Measurements from ENCODE around the gene TBC1D16. TPM values are rescaled to one million over a fixed set of nuclear protein-coding genes. Genes with fewer than 3 reads are reported as not detected.

The TBC1D16 gene
- total and polyA plus RNA-seq, 10 of the 15 experiments (the other 5 are each of a cell fraction or from before 2014, with no cell fraction given) = 0.01 to 0.13 (median 0.06) TPM; not detected in 3

- Histone ChIP-seq H3K4me1 (ENCODE audit: control insufficient read depth, insufficient read depth, low read length) (no peaks in the 10 kb centered on the region), H3K4me2 (ENCODE audit: control insufficient read depth, insufficient read depth) (no peak overlapping the region), H3K9me3 (replicated peaks; ENCODE audit: control insufficient read depth, insufficient read depth, low read length) (no peaks in the 10 kb centered on the region), H2AFZ (ENCODE audit: control insufficient read depth, low read depth, low read length) (no peak overlapping the region), H4K20me1 (ENCODE audit: control insufficient read depth, insufficient read depth) (no peaks in the 10 kb centered on the region), H3K27ac (ENCODE audit: control insufficient read depth, insufficient read depth) (no peak overlapping the region), H3K36me3 (ENCODE audit: control insufficient read depth in 2 of 2, insufficient read depth in 2 of 2, low read length in 1 of 2) (no peaks in the 10 kb centered on the region), H3K9ac (ENCODE audit: control insufficient read depth, insufficient read depth, low read length) (no peak overlapping the region), H3K79me2 (ENCODE audit: control insufficient read depth, insufficient read depth, low read length) (no peaks in the 10 kb centered on the region), H3K4me3 (no peak overlapping the region), H3K27me3 (replicated peaks in 1 of 2; ENCODE audit: control insufficient read depth in 2 of 2, insufficient read depth in 2 of 2, low read length in 1 of 2) (0 out of 4 replicates have a peak, but pooled peaks cover 0 to 1% of the 10 kb centered on the region in 2 experiments)
- ChIA-PET POLR2A (interaction anchor here (0.6 kb wide), 1 partner anchor 448 kb away, joined by 3 read pairs; no protein-coding TSS in a partner anchor), RAD21 (ENCODE audit: unreplicated experiment) (no interaction called here), CTCF (no interaction called here), SMC1A (ENCODE audit: uncharacterized antibody, unreplicated experiment) (no interaction called here)
- TF ChIP-seq NR2C2 (IDR thresholded peaks at IDR 0.05; ENCODE audit: borderline replicate concordance, control insufficient read depth, insufficient read length, low read depth) (no peak), ESRRA (IDR thresholded peaks at IDR 0.05; ENCODE audit: low read length) (no peak), HSF1 (IDR thresholded peaks at IDR 0.05; ENCODE audit: low read depth, low read length) (no peak), SREBF1 (IDR thresholded peaks at IDR 0.05; ENCODE audit: low read length) (no peak), ZBTB33 (IDR thresholded peaks at IDR 0.05) (no peak)
- TF ChIP-seq, protein P1, sequence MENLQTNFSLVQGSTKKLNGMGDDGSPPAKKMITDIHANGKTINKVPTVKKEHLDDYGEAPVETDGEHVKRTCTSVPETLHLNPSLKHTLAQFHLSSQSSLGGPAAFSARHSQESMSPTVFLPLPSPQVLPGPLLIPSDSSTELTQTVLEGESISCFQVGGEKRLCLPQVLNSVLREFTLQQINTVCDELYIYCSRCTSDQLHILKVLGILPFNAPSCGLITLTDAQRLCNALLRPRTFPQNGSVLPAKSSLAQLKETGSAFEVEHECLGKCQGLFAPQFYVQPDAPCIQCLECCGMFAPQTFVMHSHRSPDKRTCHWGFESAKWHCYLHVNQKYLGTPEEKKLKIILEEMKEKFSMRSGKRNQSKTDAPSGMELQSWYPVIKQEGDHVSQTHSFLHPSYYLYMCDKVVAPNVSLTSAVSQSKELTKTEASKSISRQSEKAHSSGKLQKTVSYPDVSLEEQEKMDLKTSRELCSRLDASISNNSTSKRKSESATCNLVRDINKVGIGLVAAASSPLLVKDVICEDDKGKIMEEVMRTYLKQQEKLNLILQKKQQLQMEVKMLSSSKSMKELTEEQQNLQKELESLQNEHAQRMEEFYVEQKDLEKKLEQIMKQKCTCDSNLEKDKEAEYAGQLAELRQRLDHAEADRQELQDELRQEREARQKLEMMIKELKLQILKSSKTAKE (IDR thresholded peaks at IDR 0.05; ENCODE audit: low read depth, poor library complexity, severe bottlenecking) = no peak
- FAIRE-seq = no peak
- ATAC-seq = no peak
- in situ Hi-C loops (cut with MboI) = no loop called here
- 45% methylated on average over 18 of the region's 22 CpGs for WGBS (ENCODE audit: insufficient coverage, insufficient replicate concordance, low lambda C conversion rate, missing lambda C conversion rate)
- no peak for DNase-seq (ENCODE audit: low read depth, low spot score)
- BruUV-seq (replicated peaks) = no TSS peak
- intact Hi-C loops (cut with micrococcal nuclease; ENCODE audit: unreplicated experiment) = no loop called here
These were observed 93.7 kb downstream of the TBC1D16 start for GRCh38 chr17:79942011-79942405.

Data from GM12878 (cell line).